HG03571 (cell line): ENCODE measurements around the gene POC1A.
"Not testable (repeated sequence)": the region's sequence is repeated elsewhere in the genome, so short reads cannot be mapped to it uniquely, and the experiment has no call there.

ENCODE experiments used
- ATAC-seq: cut with Tn5 transposase; IDR thresholded peaks from one replicate; pipeline ENCODE4 v1.9.1; 2021; ENCODE audit not compliant: unreplicated experiment

The POC1A gene

DNA sequence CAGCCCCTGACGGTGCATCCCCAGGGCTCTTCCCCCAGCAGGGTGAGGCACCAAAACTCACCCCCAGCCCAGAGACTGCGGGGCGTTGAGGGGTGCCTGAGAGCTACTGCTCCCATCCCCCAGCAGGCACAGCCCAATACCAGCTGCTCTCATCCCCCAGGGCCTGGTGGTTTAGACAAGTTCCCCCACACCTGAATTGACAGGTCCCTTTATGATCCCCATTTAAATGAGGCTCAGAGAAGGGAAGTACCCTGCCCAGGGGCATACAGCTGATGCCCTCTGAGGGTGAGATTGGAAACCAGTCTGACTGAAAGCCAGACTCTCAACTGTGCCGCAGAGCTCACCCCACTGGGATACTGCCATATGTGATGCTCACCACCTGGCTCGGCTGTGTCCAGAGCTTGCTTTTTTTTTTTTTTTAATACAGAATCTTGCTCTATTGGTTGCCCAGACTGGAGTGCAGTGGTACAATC, 118.0 kb downstream of the POC1A start:
- ATAC-seq, result peak; percentile 48

DNA sequence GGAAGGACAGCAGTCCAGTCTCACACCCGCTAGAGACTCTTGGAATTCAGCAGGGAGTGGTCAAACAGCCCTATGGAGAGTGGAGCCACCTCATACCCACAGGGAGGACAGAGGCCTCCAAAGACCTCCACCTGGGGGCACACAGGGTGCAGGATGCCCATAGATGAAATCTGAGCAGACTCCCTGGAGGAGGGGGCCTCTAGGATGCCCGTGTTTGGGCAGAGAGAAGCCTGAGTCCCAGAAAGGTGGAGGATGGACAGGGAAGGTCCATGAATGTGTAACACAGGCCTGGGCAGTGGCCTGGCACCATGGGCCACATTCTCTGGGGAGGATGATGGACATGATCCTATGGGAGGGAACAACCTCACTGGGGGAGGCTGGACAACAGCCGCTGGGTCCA, 119.6 kb downstream of the POC1A start:
- no peak for ATAC-seq

DNA sequence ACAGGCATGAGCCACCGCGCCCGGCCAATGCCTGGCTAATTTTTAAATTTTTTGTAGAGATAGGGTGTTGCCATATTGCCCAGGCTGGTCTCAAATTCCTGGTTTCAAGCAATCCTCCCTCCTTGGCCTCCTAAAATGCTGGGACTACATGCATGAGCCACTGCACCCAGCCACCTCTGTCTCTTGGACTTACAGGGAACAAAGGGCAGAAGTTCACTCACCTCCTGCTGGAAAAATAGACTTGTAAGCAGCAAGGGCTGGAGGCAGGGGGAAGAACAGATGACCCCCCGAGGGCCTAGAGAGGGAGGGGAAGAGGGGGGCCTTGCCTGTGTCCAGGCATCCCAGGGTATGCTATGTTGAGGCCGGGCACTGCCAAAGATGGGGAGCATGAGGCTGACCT, 120.0 kb downstream of the POC1A start:
- ATAC-seq, result no peak

DNA sequence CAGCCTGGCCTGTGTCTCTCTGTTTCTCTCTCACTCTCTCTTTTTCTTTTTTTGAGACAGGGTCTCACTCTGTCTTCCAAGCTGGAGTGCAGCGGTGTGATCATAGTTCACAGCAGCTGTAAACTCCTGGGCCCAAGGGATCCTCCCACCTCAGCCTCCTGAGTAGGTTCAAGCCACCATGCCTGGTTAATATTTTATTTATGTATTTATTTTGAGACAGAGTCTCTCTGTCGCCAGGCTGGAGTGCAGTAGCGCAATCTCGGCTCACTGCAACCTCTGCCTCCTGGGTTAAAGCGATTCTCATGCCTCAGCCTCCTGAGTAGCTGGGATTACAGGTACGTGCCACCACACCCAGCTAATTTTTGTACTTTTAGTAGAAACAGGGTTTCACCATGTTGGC, 120.5 kb downstream of the POC1A start:
- not testable (repeated sequence) for ATAC-seq

DNA sequence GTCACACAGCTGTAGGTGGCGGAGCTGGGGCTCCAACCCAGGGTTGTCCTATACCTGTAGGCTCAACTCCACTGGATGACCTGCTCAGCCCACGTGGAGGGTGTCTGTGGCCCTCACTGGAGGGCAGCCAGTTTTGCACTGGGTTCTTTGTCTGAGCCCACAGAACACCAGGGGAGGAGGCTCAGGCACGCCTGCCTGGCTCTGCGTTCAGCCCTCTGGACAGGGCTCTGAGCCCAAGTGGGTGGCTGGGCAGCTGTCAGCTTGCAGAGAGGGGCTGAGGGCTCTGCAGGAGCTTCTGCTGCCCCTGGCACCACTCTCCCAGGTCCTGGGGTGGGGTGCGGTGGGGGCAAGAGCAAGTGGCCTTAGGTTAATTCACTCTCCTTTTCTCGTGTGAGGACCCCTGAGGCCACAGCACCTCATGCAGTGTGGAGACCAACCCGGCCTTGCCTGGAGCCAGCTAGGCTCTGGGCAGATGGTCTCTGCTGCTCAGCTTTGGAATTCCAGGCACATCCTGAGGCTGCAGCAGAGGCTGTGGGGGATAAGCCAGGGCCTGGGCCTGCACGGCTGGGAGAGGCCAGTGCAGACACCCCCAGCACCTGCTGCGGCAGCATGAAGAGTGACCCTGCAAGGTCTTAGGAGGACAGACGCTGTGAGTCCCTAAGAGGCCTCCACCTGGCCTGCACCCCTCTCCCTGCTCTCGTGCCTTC, 121.4 kb downstream of the POC1A start:
- ATAC-seq, result no peak

DNA sequence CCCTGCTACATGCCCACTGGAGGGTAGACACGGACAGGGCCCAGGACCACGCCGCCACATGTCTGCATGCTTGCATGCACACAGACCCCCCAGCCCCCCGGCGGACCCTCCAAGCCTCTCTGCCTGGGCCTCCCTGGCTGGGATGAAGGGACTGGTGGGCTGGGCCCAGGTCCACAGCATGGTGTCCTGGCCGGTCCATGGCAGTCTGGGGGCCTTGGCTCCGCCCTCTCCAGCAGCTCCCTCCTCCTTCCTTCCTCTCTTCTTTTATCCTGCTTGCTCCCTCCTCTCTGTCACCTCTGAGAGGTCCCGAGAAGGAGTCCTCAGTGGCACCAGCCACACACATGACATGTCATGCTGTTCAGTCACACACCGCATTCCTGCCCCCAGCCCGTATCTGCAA, 122.3 kb downstream of the POC1A start:
- no peak for ATAC-seq

DNA sequence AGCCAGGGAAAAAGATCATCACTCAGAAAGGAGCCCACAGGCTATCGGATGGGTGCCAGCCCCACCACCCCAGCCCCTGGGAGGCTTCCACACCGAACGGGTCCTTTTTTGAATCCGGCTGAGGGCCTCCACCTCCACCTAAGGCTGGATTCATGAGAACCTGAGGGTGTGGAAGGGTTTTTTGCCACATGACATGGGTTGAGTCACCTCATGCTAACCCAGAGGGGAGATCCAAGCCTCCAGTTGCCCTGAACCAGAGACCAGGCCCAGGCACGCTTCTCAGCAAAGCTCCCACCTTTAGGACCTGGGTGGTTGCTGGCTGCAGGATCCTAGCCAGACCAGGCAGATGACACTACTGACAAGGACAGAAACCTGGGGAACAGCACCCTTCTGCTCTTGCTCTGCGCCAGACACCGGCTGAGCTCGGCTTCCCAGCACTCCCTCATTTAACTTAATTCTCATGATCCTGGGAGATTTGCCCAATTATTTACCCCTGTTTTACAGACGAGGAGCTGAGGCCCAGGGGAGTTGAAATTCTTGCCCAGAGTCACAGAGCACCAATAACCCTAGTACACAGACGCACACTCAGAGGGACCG, 123.4 kb downstream of the POC1A start:
- no peak for ATAC-seq

DNA sequence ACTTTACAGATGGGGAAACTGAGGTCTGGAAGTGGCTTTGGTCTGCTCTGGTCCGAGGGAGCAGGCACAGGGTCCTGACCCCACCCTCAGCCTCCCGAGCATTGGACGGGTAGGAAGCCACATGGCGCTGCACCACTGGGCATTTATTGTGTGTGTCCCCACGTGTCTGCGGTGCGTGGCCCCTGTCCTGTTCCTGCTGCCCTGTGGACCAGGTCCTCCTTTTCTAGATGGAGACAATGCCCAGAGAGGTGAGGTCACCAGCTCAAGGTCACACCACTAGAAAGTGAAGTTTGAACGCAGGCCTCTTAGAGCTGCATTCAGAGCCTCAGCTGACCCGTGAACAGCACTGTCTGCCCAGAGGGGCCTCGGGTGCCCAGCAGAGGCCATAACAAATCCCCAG, 124.7 kb downstream of the POC1A start:
- no peak for ATAC-seq

DNA sequence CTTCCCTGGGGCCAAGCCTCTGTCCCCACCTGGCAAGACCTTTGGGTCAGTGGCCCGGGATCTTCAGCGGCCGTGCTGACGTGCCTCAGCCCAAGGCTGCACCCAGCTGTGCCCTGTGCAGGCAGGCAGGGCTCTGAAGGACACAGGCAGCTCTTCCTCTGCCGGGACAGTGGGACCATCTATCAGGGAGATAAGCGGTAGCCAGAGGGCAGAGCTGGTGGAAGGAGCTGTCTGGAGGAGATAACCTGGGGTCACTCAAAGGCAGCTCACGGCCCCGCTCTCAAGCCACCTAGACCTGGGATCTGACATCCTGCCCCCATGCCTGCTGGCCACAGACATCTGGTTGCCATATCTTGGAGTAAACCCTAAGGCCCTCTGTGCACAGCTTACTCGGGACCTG, 125.2 kb downstream of the POC1A start:
- ATAC-seq, result no peak

DNA sequence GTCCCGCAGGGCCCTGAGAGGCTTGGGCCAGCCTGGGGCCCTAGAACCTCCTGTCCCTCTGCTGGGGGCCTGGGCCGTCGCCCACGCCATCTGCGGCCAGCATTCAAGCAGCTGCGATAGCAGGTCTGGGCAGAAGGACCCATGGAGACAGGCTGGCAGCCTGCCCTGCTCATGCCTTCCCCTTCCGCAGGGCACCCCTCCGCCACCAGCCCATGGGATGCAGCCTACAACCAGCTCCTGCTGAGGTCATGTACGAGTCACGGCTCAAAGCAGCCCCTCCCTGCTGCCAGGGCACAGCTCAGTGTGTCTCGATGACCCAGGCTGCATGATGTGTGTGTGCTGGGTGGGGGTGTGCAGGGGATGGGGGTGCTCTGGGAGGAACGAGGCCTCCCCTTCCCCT, 125.7 kb downstream of the POC1A start:
- ATAC-seq, result no peak

DNA sequence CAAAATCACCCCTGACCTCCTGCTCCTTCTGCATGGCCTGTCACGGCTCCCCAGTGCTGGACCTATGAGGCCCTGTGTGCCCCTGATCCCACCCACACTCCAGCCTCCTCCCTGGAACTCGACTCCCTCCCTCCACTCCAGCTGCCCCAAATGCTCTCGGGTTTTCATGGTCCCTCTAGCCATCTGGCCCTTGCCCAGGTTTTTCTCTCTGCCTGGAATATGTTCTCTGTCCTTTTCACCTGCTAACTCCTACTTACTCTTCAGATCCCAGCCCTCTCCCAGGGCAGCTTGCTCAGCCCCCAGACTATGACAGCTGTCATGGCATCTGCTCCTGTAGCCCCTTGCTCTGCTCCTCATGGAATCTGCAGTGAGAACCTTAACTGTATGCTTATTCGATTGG, 128.2 kb downstream of the POC1A start:
- no peak for ATAC-seq

DNA sequence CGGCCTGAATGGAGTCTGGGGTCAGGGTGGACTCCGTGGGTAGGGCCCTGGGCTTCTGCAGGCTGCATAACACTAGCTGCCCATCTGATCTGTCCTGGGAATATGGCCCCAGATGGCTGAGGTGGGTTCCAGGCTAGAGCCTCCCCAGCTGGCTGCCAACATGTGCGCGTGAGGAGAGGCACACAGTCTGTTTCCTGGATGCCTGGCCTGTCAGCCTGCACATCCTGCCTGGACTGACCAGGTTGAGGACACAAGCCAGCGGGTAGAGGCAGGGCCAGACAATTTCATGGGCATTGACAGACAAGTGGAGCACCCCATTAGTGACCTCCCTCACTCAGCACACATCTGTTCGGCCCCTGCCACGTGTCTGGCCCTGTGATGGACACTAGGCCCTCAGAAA, 128.8 kb downstream of the POC1A start:
- ATAC-seq, result no peak
